Epidermal melanocyte (primary cell): Measurements from ENCODE around the gene DTX3.
"Not testable (repeated sequence)": the region's sequence is repeated elsewhere in the genome, so short reads cannot be mapped to it uniquely, and the experiment has no call there.

Source experiments
- DNase-seq: peaks from one replicate; pipeline ENCODE4 v3.0.0; 2011; ENCODE audit warnings: low spot score; ENCODE audit not compliant: insufficient read length

Gene DTX3

GRCh38 chr12:57583008-57583831 is 21.4 kb upstream of the DTX3 start:
- DNase-seq, result peak; percentile 91

GRCh38 chr12:57584050-57584449 is 20.6 kb upstream of the DTX3 start:
- DNase-seq, result no peak

GRCh38 chr12:57584690-57585089 is 19.9 kb upstream of the DTX3 start:
- DNase-seq, result no peak

GRCh38 chr12:57585156-57585555 is 19.5 kb upstream of the DTX3 start:
- DNase-seq, result no peak

GRCh38 chr12:57586128-57586527 is 18.5 kb upstream of the DTX3 start:
- DNase-seq, result no peak

- DNase-seq, result no peak
These were observed 17.7 kb upstream of the DTX3 start for GRCh38 chr12:57586832-57587429.

- DNase-seq, result not testable (repeated sequence)
These were observed 15.5 kb upstream of the DTX3 start for GRCh38 chr12:57588951-57589610.

- no peak for DNase-seq
These were observed 14.2 kb upstream of the DTX3 start for GRCh38 chr12:57590479-57590863.

- DNase-seq, result peak; percentile 64
These were observed 13.5 kb upstream of the DTX3 start, which contains the start of gene PIP4K2C for GRCh38 chr12:57590864-57591781. Gene PIP4K2C (plus strand): TSS chr12:57591192. CDS start chr12:57591290, 98 bp downstream.

- no peak for DNase-seq
These were observed 12.8 kb upstream of the DTX3 start for GRCh38 chr12:57591782-57592325.

GRCh38 chr12:57592551-57593165 is 12.0 kb upstream of the DTX3 start:
- DNase-seq, result no peak

- no peak for DNase-seq
These were observed 11.4 kb upstream of the DTX3 start for GRCh38 chr12:57593187-57593586.

GRCh38 chr12:57600395-57600794 is 4.2 kb upstream of the DTX3 start:
- DNase-seq, result no peak

GRCh38 chr12:57602544-57602943 is 2.1 kb upstream of the DTX3 start:
- DNase-seq, result no peak

GRCh38 chr12:57603324-57603723 is 1.3 kb upstream of the DTX3 start:
- DNase-seq, result no peak

GRCh38 chr12:57603815-57604453 is 690 bp upstream of the DTX3 start:
- no peak for DNase-seq

- DNase-seq, result no peak
These were observed 577 bp downstream of the DTX3 start for GRCh38 chr12:57604992-57605810.

GRCh38 chr12:57605811-57606311 is 1.2 kb downstream of the DTX3 start:
- no peak for DNase-seq

- DNase-seq, result no peak
These were observed 1.8 kb downstream of the DTX3 start for GRCh38 chr12:57606399-57606798.
